HG03196 (cell line): ENCODE results near the gene TTC3.
A peak's percentile ranks its signal among the peaks of the same experiment; 100 is the strongest.
"Not testable (repeated sequence)": the region's sequence is repeated elsewhere in the genome, so short reads cannot be mapped to it uniquely, and the experiment has no call there.

Source experiments
- ATAC-seq: cut with Tn5 transposase; IDR thresholded peaks from one replicate; pipeline ENCODE4 v1.9.1; 2021; ENCODE audit not compliant: unreplicated experiment

Gene TTC3, protein sequence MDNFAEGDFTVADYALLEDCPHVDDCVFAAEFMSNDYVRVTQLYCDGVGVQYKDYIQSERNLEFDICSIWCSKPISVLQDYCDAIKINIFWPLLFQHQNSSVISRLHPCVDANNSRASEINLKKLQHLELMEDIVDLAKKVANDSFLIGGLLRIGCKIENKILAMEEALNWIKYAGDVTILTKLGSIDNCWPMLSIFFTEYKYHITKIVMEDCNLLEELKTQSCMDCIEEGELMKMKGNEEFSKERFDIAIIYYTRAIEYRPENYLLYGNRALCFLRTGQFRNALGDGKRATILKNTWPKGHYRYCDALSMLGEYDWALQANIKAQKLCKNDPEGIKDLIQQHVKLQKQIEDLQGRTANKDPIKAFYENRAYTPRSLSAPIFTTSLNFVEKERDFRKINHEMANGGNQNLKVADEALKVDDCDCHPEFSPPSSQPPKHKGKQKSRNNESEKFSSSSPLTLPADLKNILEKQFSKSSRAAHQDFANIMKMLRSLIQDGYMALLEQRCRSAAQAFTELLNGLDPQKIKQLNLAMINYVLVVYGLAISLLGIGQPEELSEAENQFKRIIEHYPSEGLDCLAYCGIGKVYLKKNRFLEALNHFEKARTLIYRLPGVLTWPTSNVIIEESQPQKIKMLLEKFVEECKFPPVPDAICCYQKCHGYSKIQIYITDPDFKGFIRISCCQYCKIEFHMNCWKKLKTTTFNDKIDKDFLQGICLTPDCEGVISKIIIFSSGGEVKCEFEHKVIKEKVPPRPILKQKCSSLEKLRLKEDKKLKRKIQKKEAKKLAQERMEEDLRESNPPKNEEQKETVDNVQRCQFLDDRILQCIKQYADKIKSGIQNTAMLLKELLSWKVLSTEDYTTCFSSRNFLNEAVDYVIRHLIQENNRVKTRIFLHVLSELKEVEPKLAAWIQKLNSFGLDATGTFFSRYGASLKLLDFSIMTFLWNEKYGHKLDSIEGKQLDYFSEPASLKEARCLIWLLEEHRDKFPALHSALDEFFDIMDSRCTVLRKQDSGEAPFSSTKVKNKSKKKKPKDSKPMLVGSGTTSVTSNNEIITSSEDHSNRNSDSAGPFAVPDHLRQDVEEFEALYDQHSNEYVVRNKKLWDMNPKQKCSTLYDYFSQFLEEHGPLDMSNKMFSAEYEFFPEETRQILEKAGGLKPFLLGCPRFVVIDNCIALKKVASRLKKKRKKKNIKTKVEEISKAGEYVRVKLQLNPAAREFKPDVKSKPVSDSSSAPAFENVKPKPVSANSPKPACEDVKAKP (N-terminal part only)

DNA sequence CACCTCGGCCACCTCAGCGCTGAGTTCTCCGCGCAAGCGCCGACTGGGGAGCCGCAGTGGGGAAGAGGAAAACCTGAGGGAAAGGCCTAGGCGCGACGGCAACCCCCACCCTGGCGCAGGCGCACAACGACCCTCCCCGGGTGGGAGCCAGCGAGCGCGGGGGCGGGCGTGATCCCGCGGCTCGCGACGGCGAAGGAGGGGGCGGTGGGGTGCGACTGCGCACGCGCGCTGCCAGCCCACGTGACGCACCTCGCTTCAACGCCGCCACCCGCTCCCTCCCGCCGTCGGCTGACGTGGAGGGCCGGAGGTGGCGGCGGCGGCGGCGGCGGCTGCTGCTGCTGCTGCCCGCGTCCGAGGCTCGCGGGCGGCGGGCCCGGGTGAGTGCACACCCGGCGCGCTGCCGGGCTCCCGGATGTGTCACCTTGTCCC is at the start of gene TTC3, which contains the start of gene PIGP:
TTC3 (plus strand) TSS at position 267 of the 429 bp plus-strand sequence. CDS start 14,004 bp downstream, outside the sequence.
PIGP (minus strand) TSS at position 84 of the 429 bp plus-strand sequence. CDS start 556 bp downstream, outside the sequence.
- ATAC-seq, result peak; percentile 70

DNA sequence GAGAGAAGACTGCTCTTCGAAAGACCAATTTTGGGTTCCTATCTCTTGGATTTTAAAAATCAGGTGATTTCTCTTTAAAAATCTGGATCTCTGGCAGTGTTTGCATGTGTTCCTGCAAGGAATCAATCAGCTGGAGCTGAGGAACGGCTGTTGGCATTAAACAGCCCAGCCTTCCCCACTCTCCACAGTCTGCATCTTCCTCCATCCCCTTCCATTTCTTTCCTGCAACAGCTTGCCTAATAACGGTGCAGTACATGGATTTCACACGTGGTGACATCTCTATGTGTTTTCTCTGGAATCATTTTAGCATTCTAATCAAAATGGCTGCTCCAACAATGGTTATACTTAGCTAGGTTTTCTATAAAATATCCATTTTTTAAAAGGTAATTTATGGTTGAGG is 46.6 kb upstream of the TTC3 start:
- no peak for ATAC-seq

DNA sequence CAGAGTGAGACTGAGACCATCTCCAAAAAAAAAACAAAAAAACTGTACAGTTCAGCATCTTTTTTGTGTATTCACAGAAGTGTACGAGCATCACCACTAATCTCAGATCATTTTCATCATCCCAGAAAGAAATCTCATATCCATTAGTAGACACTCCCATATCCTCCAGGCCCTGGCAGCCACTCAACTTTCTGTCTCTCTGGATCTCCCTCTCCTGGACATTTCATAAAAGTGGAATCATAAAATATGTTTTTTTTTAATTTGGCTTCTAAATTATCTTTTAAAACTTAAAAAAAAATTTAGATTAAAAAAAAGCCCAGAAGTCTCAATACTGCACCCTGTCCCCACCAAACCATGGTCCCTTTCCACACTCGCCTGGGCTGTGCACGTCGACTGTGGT is 44.5 kb upstream of the TTC3 start:
- no peak for ATAC-seq

DNA sequence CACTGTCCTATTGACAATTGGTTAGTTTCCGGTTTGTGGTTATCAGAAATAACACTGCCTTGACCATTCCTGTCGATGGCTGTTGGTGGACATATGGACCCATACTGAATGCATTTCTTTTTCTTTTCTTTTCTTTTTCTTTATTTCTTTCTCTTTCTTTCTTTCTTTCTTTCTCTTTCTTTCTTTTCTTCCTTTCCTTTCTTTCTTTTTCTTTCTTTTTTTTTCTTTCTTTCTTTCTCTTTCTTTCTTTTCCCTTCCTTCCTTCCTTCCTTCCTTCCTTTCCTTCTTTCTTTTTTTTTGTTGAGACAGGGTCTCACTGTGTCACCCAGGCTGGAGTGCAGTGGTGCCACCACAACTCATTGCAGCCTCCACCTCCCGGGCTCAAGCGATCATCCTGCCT is 42.2 kb upstream of the TTC3 start:
- no peak for ATAC-seq

DNA sequence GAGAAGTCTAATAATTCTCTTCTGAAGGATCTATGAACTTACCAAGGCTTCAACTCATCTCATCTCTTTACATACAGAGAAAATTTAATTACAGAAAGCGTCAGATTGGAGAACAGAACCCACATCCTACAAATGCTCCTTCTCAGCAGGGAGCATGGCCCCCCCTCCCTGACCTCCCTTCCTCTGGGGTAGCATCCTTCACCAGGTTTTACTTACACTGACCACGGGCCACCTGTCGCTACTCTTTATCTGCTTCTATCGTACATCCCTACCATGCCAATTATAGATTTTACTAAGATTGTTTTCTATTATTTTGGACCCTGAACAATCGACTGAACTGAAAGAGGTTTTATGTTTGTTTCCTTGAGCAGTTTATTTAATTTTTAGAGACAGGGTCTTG is 40.8 kb upstream of the TTC3 start:
- ATAC-seq, result no peak

DNA sequence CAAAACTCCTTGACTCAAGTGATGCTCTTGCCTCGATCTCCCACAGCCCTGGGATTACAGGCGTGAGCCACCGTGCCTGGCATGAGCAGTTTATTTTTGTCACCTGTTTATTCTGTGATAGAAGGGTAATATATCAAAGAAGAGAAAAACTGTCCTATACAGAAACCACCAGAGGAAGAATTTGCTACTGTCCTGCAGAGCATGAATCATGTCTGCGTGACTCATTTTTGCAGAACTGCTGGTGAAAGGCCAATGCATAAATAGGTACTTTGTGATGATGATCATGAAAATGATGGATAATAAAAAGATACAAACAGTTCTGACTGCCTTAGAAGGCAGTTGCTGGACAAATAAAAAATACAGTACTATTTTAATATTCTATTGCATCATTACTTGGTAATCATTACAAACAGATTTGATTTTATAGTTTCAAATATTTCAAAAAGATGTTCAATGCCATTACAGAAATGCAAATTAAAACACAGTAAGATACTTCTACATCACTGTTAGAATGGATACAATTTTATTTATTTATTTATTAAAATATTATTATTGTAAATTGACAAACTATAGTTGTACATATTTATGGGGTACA is 40.1 kb upstream of the TTC3 start:
- ATAC-seq, result no peak

DNA sequence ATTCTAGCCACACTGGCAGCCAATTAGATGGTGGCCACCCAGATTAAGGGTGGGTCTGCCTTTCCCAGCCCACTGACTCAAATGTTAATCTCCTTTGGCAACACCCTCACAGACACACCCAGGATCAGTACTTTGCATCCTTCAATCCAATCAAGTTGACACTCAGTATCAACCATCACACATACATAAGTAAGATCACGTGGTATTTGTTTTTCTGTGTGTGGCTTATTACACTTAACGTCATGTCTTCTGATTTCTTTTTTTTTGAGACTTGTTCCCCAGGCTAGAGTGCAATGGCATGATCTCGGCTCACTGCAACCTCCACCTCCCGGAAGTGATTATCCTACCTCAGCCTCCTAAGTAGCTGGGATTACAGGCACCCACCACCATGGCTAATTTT is 38.7 kb upstream of the TTC3 start:
- ATAC-seq, result not testable (repeated sequence)

DNA sequence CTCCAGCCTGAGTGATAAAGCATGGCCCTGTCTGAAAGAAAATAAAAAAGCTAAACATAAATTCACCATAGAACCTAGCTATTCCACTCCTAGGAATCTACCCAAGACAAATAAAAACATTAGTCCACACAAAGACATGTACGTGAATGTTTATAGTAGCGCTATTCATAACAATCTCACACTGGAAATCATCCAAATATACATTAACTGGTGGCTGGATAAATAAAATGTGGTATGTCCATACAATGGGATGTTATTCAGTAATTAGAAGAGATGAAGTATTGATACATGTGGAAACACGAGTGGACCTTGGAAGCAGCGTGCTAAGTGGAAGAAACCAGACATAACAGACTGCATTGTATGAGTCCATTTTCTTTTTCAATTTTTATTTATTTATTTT is 36.9 kb upstream of the TTC3 start:
- no peak for ATAC-seq

DNA sequence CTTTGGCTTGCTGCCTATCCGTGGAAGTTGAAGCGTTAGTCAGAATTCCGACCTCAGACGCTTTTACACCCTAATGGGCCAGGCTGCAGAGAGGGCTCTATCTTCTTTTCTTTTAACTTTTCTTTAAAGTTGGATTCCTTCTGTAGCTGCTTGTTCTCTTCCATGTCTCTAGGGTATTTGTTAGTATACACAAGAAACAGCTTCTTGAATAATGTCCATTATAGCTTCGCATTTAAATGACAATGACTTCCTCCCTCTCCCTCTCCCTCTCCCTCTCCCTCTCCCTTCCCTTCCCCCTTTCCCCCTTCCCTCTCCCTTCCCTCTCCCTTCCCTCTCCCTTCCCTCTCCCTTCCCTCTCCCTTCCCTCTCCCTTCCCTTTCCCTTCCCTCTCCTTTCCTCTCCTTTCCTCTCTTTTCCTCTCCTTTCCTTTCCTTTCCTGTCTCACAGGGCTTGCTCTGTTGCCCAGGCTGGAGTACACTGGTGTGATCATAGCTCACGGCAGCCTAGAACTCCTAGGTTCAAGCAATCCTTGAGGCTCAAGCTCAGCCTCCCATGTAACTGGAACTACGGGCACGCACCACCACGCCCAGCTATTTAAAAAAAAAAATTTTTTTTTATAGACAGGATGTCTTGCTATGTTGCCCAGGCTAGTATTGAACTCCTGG is 33.5 kb upstream of the TTC3 start:
- ATAC-seq, result no peak

DNA sequence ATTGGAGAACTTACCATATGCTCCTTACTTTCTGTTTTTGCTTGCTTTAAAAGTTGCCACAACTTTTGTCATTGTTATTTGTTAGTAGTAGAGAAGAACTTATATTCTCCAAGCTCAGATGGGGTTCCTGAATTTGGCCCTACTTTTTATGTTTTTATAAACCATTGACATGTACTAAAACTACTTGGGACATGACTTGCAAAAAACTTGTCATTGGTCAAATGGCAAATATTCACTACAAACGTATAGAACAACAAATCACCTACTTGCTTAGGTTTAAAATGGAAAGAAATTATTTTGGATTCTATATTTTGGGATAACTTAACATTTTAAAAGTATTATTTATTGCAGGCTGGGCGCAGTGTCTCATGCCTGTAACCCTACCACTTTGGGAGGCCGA is 32.8 kb upstream of the TTC3 start:
- ATAC-seq, result no peak

DNA sequence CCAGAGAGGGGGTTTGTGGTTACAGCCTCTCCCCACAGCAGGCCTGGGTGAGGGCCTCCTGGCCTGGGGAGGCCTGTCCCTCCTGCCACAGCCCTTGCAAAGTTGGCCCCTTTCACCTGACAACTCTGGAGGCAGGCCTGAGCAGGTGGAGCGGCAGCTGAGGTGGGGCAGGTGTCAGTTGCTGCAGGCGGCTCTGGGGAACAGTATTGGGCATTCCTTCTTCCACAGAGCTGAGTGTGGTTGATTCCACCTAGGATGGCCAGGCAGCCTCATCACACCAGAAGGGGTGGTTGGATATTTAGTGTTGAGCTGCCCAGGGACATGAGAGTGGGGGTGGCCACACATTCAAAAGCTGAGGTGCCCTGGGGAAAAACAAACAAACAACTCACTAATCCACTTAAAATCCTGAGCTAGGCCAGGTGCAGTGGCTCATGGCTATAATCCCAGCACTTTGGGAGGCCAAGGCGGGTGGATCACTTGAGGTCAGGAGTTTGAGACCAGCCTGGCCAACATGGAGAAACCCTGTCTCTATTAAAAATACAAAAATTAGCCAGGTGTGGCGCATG is 31.3 kb upstream of the TTC3 start:
- no peak for ATAC-seq

DNA sequence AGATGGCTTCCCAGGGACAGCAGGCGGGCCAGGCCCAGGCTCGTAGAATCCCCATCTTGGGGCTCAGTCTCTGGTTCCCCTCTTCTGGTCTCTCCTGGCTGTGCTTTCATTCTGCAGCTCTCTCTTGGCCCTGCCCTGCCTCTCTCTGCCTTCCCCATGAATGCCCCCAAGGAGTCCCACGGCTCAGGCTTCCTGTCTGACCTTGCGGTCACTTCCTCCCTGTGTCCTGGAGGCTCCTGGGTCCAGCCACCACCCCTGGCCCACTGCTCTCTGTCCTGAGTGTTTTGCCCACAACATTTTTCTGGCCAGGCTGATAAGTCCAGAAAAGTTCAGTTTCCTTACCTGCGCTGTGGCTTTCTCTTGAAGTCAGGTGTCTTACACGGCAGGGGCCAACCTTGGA is 29.2 kb upstream of the TTC3 start:
- ATAC-seq, result no peak

DNA sequence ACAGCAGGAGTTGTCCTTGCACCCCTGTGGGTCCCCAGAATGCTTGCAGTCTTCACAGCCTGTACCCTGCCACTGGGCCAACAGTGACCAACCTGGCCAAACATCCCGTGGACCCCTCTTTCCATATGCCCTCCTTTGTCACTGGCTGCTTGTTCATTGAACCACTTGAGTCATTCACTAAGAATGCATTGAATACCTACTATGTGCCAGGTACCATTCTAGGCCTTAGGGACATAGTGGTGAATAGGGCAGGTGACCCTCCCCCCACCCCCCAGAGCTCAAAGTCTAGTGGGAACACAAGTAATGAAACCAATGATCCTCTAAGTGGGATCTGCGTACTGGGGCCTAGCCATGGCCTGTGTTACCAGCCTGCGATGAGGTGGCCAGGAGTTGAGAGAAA is 28.4 kb upstream of the TTC3 start:
- ATAC-seq, result no peak

DNA sequence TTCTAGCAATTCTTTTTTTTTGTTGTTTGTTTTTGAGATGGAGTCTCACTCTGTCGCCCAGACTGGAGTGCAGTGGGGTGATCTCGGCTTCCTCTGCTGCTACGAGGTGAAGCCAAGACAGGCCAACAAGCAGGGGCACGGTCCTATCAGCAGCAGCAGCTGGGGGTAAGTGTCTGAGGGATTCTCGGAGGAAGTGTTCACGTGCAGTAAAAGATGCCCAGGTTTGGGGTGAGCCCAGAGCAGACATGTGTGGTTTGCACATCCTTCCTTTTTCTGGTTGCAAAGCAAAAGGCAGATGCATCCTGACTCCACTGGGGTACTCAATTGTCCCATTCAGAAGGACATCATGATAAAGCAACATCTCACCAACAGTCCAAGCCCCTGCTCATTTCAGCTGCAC is 27.9 kb upstream of the TTC3 start:
- no peak for ATAC-seq

DNA sequence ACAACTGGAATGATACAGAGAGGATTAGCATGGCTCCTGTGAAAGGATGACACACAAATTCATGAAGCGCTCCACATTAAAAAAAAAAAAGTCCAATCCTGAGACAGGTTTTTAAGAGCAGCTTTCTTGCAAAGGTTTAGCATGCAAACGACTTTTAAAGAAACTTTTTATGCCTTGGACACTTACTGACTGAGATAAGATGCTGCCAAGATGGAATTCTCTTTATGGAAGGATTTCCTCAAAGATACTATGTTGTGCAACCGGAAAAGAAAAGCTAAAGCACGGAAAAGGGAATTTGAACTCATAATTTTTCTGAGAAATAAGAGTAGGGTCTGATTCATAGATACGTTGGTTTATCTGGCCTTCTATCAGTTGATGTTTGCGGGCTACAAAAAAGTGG is 27.5 kb upstream of the TTC3 start:
- ATAC-seq, result no peak

DNA sequence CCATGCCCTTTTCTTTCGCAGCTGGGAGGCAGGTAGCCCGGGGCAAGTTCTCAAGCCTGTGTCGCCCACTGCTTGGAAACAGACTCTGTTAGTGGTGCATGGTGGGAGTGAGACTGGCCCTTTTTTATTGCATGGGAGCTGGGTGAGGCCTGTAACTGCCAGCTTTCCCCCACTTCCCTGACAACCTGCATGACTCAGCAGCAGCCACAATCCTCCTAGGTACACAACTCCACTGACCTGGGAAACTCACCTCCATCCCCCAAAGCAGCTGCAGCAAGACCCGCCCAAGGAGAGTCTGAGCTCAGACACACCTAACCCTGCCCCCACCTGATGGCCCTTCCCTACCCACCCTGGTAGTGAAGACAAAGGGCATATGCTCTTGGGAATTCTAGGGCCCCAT is 26.0 kb upstream of the TTC3 start:
- no peak for ATAC-seq

DNA sequence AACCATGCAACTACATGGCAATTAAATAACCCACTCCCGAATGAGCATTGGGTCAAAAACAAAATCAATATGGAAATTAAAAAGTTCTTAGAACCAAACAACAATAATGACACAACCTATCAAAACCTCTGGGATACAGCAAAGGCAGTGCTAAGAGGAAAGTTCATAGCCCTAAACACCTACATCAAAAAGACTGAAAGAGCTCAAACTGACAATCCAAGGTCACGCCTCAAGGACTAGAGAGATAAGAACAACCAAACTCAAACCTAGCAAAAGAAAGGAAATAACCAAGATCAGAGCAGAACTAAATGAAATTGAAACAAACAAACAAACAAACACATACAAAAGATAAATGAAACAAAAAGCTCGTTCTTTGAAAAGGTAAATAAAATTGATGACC is 23.3 kb upstream of the TTC3 start:
- not testable (repeated sequence) for ATAC-seq

DNA sequence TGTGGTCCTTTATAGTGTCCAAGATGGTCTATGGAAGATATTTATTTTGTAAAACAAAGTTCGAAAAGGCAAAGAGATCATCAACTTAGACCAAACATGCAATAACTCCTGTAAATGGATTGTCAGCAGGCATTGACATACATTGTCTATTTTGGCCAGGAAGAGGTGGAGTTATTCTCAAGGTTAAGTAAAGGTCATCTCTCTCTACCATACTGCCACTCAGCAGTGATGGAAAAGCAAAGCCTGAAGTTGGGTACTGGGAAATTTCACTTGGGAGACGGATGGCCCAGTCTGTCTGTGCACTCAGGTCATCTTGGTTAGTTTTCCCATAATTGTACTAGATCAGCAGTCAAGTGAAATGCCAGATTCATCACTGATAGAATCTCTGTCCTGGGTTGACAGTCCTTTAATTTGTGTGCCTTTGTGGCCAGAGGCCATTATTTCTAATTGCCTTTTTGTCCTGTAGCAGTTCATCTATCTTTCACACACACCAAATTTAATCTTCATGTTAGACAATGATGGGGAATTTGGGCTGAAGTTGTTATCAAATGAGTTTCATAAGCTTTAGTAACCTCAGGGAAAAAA is 17.7 kb upstream of the TTC3 start:
- no peak for ATAC-seq

DNA sequence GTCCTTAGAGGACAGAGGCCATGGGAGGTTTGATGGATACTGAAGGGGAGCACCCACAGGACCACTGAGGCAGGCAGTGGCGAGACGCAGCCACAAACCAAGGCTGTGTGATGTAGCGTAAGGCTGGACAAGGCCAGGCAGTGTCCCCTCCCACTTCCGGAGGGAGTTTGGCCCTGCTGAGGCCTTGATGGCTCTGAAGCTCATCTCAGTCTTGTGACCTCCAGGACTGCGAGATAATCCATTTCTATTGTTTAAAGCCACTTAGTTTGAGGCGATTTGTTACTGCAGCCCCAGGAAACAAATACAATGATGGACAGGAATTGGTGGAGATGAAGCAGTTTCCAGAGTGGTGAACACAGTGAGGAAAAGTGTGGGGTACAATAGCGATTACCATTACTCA is 15.4 kb upstream of the TTC3 start:
- ATAC-seq, result no peak

DNA sequence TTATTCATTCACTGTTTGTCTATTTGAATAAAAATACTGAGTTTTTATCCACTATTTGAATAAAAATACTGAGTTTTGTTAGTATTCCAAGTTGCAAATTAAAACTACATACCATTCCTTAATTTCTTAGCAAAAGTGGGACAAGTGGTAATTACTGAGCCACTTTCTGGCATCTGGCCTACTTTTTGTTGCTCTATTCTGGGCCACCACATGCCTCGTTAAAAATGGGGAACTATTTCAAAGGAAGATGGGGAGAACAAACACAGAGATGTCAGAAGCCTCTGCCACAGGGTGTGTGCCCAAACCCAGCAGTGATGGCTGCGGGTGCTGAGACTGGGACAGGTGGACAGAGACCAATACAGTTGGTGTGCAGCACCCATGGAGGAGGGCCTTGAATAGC is 14.8 kb upstream of the TTC3 start:
- no peak for ATAC-seq
